GM23338 (cell line): ENCODE measurements around the gene KIF9. TPM values are rescaled to one million over a fixed set of nuclear protein-coding genes. Genes with fewer than 3 reads are reported as not detected.

ENCODE experiments used
- ATAC-seq: fragments of 200-7000 bp; cut with Tn5 transposase; 3 replicates; pipeline ENCODE4 v1.9.1; 2020
- DNase-seq: peaks from one replicate; pipeline ENCODE4 v3.0.0-alpha.2; 2015; ENCODE audit warnings: low spot score
- H2AFZ ChIP-seq: fragments of 200-600 bp; sonication (generic); 2 replicates; pipeline ENCODE4 v1.8.0; 2016; ENCODE audit warnings: antibody characterized with exemption, mild to moderate bottlenecking, moderate library complexity
- H3F3A ChIP-seq: fragments of 200-600 bp; sonication (generic); replicated peaks from 2 replicates; pipeline ENCODE4 v1.8.0; 2017; ENCODE audit warnings: antibody characterized with exemption, mixed run types, low read depth
- H3K27ac ChIP-seq: fragments of 200-600 bp; sonication (generic); 2 replicates; pipeline ENCODE4 v1.6.1; 2016; ENCODE audit warnings: low read depth
- H3K27me3 ChIP-seq: fragments of 200-600 bp; sonication (generic); 2 replicates; pipeline ENCODE4 v1.8.0; 2016; ENCODE audit warnings: mild to moderate bottlenecking, mixed run types, moderate library complexity; ENCODE audit not compliant: insufficient read depth
- H3K36me3 ChIP-seq: fragments of 200-600 bp; sonication (generic); 2 replicates; pipeline ENCODE4 v1.8.0; 2016; ENCODE audit warnings: mild to moderate bottlenecking; ENCODE audit not compliant: insufficient read depth
- H3K4me1 ChIP-seq: fragments of 200-600 bp; sonication (generic); 2 replicates; pipeline ENCODE4 v1.8.0; 2016; ENCODE audit warnings: mild to moderate bottlenecking, moderate library complexity; ENCODE audit not compliant: insufficient read depth
- H3K4me2 ChIP-seq: fragments of 200-600 bp; sonication (generic); 2 replicates; pipeline ENCODE4 v1.7.1; 2017; ENCODE audit warnings: mixed run types
- H3K4me3 ChIP-seq: fragments of 200-600 bp; sonication (generic); 2 replicates; pipeline ENCODE4 v1.6.1; 2016; ENCODE audit warnings: mixed run types
- H3K79me2 ChIP-seq: fragments of 200-600 bp; sonication (generic); replicated peaks from 2 replicates; pipeline ENCODE4 v1.8.0; 2017; ENCODE audit warnings: mild to moderate bottlenecking; ENCODE audit not compliant: insufficient read depth
- H3K9me2 ChIP-seq: fragments of 200-600 bp; sonication (generic); 2 replicates; pipeline ENCODE4 v1.8.0; 2017; ENCODE audit not compliant: insufficient read depth
- H4K20me1 ChIP-seq: fragments of 200-600 bp; sonication (generic); replicated peaks from 2 replicates; pipeline ENCODE4 v1.8.0; 2017; ENCODE audit warnings: mild to moderate bottlenecking; ENCODE audit not compliant: insufficient read depth
- H3K27ac Mint-ChIP-seq: 2 replicates; pipeline ENCODE4 v1.8.0; 2020; ENCODE audit warnings: inconsistent platforms, mild to moderate bottlenecking, moderate library complexity, mixed read lengths
- H3K27me3 Mint-ChIP-seq: 3 replicates; pipeline ENCODE4 v1.8.0; 2022; ENCODE audit warnings: low read depth, mild to moderate bottlenecking, moderate library complexity, mixed read lengths, inconsistent platforms; ENCODE audit not compliant: insufficient read depth, poor library complexity
- H3K36me3 Mint-ChIP-seq: 3 replicates; pipeline ENCODE4 v1.8.0; 2021; ENCODE audit warnings: low read depth, mild to moderate bottlenecking, inconsistent platforms, moderate library complexity, mixed read lengths
- H3K4me1 Mint-ChIP-seq: 3 replicates; pipeline ENCODE4 v1.8.0; 2020; ENCODE audit warnings: mild to moderate bottlenecking, inconsistent platforms, mixed read lengths
- H3K4me3 Mint-ChIP-seq: 3 replicates; pipeline ENCODE4 v1.8.0; 2021; ENCODE audit warnings: moderate library complexity, mild to moderate bottlenecking, inconsistent platforms, mixed read lengths
- H3K9me3 Mint-ChIP-seq: 3 replicates; pipeline ENCODE4 v1.8.0; 2020; ENCODE audit warnings: moderate library complexity, mild to moderate bottlenecking, inconsistent platforms, mixed read lengths
- CREB1 ChIP-seq: fragments of 250-450 bp; sonication (Bioruptor Pico); IDR thresholded peaks from 2 replicates; pipeline ENCODE4 v1.5.0; 2020; ENCODE audit warnings: low read depth, mild to moderate bottlenecking, moderate library complexity
- EZH2 ChIP-seq: fragments of 200-600 bp; sonication (generic); IDR thresholded peaks from one replicate; pipeline ENCODE4 v1.8.0; 2017; ENCODE audit warnings: antibody characterized with exemption, mild to moderate bottlenecking, low read depth; ENCODE audit not compliant: unreplicated experiment
- EZH2phosphoT487 ChIP-seq: fragments of 200-600 bp; sonication (generic); IDR thresholded peaks from one replicate; pipeline ENCODE4 v1.8.1; 2018; ENCODE audit warnings: antibody characterized with exemption; ENCODE audit not compliant: unreplicated experiment
- JUNB ChIP-seq: IDR thresholded peaks from one replicate; pipeline ENCODE4 v1.6.1; 2016; ENCODE audit warnings: antibody characterized with exemption; ENCODE audit not compliant: unreplicated experiment
- NANOG ChIP-seq: IDR thresholded peaks from 2 replicates; pipeline ENCODE4 v1.6.1; 2016; ENCODE audit warnings: antibody characterized with exemption, borderline replicate concordance
- POLR2AphosphoS5 ChIP-seq: IDR thresholded peaks from 2 replicates; pipeline ENCODE4 v1.6.1; 2016; ENCODE audit warnings: antibody characterized with exemption, low read depth
- STAT1 ChIP-seq: IDR thresholded peaks from one replicate; pipeline ENCODE4 v1.6.1; 2016; ENCODE audit warnings: antibody characterized with exemption; ENCODE audit not compliant: unreplicated experiment
- ZNF114 ChIP-seq: fragments of 250-450 bp; sonication (Bioruptor Pico); IDR thresholded peaks from 2 replicates; pipeline ENCODE4 v1.5.0; 2020; ENCODE audit warnings: mild to moderate bottlenecking, moderate library complexity
- ZNF331 ChIP-seq: fragments of 250-450 bp; sonication (Bioruptor Pico); IDR thresholded peaks from 2 replicates; pipeline ENCODE4 v1.5.0; 2020; ENCODE audit warnings: low read depth, mild to moderate bottlenecking, moderate library complexity
- polyA plus RNA-seq: library from polyadenylated mRNA; unstranded; fragments of >200 nt; fragmentation: Nextera tagmentation; extraction: Ambion mirVana; gene quantifications from 2 replicates; pipeline ENCODE4 v1.2.1, GENCODE V29; 2016
- total RNA-seq: library from RNA; depleted of rRNA; stranded (reverse); fragments of >200 nt; shearing (Covaris generic); gene quantifications from 2 replicates; pipeline ENCODE4 v1.2.3, GENCODE V29; 2014
- TF ChIP-seq, protein P1 (sequence below): fragments of 250-450 bp; sonication (Bioruptor Pico); IDR thresholded peaks from 2 replicates; pipeline ENCODE4 v1.5.0; 2020; ENCODE audit warnings: mild to moderate bottlenecking, moderate library complexity
- TF ChIP-seq, protein P2 (sequence below): IDR thresholded peaks from one replicate; pipeline ENCODE4 v1.6.1; 2018; ENCODE audit warnings: antibody characterized with exemption; ENCODE audit not compliant: unreplicated experiment
- TF ChIP-seq, protein P3 (sequence below), 2 experiments: fragments of 200-600 bp in 1 of 2; sonication (generic) in 1 of 2; conservative IDR thresholded peaks; 2 replicates each; pipeline versions ENCODE4 v1.5.1 to v1.6.1; 2016 to 2017; ENCODE audit warnings: antibody characterized with exemption in 2 of 2, low read depth in 2 of 2, mild to moderate bottlenecking in 2 of 2, moderate library complexity in 1 of 2
- TF ChIP-seq, protein P4 (sequence below): IDR thresholded peaks from 2 replicates; pipeline ENCODE4 v1.6.1; 2016; ENCODE audit warnings: antibody characterized with exemption

The KIF9 gene
- total and polyA plus RNA-seq, 2 experiments from 2014 or later: 12.6 to 14.0 TPM

DNA sequence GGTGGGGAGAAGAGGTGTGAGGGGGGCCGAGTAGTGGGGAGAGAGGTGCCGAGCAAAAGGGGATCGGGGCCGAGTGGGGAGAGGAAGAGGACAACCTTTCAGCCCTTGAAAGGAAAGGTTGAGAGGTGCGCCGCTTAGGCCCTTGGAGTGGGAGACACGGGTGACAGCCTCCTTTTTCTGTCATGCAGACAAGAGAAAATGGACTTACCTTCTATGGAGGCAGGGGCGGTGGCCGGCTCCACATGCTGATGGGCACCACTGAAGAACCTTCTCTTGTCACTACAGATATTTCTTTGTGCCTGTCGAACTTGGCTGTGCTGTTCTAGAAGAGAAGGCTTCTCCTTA lies 566 bp upstream of the KIF9 start:
- H3K36me3 Mint-ChIP-seq: peaks cover 8% of the 10 kb centered on the region
- peak; percentile 3; the same call in 2 of the 3 replicates for ATAC-seq
- H3K79me2 ChIP-seq: peaks cover 57% of the 10 kb centered on the region

More for the DNA sequence above, 566 bp upstream of the KIF9 start:
- peaks cover 8% of the 10 kb centered on the region; the same call in 2 of the 3 replicates for H3K4me1 Mint-ChIP-seq
- no peak for DNase-seq
- peak overlapping the region; percentile 98 for H3K4me3 ChIP-seq
- H2AFZ ChIP-seq: peak overlapping the region; percentile 99
- H3K4me2 ChIP-seq: peak overlapping the region; percentile 100
- peak overlapping the region; percentile 93 for H3K27ac ChIP-seq
- no peaks in the 10 kb centered on the region; the same call in 1 of the 2 replicates for H3K36me3 ChIP-seq
- no peaks in the 10 kb centered on the region for H3K9me2 ChIP-seq
- peaks cover 13% of the 10 kb centered on the region for H3K27me3 Mint-ChIP-seq
- no peaks in the 10 kb centered on the region for H3K27me3 ChIP-seq
- H3K4me1 ChIP-seq: peaks cover 5% of the 10 kb centered on the region; the same call in 1 of the 2 replicates
- H3K27ac Mint-ChIP-seq: peak overlapping the region; percentile 99
- TF ChIP-seq, protein P1, sequence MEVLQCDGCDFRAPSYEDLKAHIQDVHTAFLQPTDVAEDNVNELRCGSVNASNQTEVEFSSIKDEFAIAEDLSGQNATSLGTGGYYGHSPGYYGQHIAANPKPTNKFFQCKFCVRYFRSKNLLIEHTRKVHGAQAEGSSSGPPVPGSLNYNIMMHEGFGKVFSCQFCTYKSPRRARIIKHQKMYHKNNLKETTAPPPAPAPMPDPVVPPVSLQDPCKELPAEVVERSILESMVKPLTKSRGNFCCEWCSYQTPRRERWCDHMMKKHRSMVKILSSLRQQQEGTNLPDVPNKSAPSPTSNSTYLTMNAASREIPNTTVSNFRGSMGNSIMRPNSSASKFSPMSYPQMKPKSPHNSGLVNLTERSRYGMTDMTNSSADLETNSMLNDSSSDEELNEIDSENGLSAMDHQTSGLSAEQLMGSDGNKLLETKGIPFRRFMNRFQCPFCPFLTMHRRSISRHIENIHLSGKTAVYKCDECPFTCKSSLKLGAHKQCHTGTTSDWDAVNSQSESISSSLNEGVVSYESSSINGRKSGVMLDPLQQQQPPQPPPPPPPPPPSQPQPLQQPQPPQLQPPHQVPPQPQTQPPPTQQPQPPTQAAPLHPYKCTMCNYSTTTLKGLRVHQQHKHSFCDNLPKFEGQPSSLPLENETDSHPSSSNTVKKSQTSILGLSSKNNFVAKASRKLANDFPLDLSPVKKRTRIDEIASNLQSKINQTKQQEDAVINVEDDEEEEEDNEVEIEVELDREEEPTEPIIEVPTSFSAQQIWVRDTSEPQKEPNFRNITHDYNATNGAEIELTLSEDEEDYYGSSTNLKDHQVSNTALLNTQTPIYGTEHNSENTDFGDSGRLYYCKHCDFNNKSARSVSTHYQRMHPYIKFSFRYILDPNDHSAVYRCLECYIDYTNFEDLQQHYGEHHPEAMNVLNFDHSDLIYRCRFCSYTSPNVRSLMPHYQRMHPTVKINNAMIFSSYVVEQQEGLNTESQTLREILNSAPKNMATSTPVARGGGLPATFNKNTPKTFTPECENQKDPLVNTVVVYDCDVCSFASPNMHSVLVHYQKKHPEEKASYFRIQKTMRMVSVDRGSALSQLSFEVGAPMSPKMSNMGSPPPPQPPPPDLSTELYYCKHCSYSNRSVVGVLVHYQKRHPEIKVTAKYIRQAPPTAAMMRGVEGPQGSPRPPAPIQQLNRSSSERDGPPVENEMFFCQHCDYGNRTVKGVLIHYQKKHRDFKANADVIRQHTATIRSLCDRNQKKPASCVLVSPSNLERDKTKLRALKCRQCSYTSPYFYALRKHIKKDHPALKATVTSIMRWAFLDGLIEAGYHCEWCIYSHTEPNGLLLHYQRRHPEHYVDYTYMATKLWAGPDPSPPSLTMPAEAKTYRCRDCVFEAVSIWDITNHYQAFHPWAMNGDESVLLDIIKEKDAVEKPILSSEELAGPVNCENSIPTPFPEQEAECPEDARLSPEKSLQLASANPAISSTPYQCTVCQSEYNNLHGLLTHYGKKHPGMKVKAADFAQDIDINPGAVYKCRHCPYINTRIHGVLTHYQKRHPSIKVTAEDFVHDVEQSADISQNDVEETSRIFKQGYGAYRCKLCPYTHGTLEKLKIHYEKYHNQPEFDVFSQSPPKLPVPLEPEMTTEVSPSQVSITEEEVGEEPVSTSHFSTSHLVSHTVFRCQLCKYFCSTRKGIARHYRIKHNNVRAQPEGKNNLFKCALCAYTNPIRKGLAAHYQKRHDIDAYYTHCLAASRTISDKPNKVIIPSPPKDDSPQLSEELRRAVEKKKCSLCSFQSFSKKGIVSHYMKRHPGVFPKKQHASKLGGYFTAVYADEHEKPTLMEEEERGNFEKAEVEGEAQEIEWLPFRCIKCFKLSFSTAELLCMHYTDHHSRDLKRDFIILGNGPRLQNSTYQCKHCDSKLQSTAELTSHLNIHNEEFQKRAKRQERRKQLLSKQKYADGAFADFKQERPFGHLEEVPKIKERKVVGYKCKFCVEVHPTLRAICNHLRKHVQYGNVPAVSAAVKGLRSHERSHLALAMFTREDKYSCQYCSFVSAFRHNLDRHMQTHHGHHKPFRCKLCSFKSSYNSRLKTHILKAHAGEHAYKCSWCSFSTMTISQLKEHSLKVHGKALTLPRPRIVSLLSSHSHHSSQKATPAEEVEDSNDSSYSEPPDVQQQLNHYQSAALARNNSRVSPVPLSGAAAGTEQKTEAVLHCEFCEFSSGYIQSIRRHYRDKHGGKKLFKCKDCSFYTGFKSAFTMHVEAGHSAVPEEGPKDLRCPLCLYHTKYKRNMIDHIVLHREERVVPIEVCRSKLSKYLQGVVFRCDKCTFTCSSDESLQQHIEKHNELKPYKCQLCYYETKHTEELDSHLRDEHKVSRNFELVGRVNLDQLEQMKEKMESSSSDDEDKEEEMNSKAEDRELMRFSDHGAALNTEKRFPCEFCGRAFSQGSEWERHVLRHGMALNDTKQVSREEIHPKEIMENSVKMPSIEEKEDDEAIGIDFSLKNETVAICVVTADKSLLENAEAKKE (CRISPR knock-in tag): no peak
- TF ChIP-seq, protein P2, sequence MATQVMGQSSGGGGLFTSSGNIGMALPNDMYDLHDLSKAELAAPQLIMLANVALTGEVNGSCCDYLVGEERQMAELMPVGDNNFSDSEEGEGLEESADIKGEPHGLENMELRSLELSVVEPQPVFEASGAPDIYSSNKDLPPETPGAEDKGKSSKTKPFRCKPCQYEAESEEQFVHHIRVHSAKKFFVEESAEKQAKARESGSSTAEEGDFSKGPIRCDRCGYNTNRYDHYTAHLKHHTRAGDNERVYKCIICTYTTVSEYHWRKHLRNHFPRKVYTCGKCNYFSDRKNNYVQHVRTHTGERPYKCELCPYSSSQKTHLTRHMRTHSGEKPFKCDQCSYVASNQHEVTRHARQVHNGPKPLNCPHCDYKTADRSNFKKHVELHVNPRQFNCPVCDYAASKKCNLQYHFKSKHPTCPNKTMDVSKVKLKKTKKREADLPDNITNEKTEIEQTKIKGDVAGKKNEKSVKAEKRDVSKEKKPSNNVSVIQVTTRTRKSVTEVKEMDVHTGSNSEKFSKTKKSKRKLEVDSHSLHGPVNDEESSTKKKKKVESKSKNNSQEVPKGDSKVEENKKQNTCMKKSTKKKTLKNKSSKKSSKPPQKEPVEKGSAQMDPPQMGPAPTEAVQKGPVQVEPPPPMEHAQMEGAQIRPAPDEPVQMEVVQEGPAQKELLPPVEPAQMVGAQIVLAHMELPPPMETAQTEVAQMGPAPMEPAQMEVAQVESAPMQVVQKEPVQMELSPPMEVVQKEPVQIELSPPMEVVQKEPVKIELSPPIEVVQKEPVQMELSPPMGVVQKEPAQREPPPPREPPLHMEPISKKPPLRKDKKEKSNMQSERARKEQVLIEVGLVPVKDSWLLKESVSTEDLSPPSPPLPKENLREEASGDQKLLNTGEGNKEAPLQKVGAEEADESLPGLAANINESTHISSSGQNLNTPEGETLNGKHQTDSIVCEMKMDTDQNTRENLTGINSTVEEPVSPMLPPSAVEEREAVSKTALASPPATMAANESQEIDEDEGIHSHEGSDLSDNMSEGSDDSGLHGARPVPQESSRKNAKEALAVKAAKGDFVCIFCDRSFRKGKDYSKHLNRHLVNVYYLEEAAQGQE: no peak
- TF ChIP-seq NANOG (no peak), CREB1 (CRISPR knock-in tag) (no peak), ZNF331 (CRISPR knock-in tag) (no peak), STAT1 (no peak), ZNF114 (CRISPR knock-in tag) (no peak), EZH2phosphoT487 (no peak), POLR2AphosphoS5 (no peak), EZH2 (no peak), JUNB (no peak)
- TF ChIP-seq, protein P3, sequence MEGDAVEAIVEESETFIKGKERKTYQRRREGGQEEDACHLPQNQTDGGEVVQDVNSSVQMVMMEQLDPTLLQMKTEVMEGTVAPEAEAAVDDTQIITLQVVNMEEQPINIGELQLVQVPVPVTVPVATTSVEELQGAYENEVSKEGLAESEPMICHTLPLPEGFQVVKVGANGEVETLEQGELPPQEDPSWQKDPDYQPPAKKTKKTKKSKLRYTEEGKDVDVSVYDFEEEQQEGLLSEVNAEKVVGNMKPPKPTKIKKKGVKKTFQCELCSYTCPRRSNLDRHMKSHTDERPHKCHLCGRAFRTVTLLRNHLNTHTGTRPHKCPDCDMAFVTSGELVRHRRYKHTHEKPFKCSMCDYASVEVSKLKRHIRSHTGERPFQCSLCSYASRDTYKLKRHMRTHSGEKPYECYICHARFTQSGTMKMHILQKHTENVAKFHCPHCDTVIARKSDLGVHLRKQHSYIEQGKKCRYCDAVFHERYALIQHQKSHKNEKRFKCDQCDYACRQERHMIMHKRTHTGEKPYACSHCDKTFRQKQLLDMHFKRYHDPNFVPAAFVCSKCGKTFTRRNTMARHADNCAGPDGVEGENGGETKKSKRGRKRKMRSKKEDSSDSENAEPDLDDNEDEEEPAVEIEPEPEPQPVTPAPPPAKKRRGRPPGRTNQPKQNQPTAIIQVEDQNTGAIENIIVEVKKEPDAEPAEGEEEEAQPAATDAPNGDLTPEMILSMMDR (conservative IDR thresholded peaks at IDR 0.05; ENCODE audit: low read depth in 2 of 2): no peak
- TF ChIP-seq, protein P4, sequence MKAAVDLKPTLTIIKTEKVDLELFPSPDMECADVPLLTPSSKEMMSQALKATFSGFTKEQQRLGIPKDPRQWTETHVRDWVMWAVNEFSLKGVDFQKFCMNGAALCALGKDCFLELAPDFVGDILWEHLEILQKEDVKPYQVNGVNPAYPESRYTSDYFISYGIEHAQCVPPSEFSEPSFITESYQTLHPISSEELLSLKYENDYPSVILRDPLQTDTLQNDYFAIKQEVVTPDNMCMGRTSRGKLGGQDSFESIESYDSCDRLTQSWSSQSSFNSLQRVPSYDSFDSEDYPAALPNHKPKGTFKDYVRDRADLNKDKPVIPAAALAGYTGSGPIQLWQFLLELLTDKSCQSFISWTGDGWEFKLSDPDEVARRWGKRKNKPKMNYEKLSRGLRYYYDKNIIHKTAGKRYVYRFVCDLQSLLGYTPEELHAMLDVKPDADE: no peak
- peak overlapping the region; percentile 99 for H3K4me3 Mint-ChIP-seq
- 0 out of 2 replicates have a peak, but pooled peaks cover 10% of the 10 kb centered on the region for H3F3A ChIP-seq
- H4K20me1 ChIP-seq: peaks cover 20% of the 10 kb centered on the region; the same call in 1 of the 2 replicates
- no peaks in the 10 kb centered on the region; the same call in 2 of the 3 replicates for H3K9me3 Mint-ChIP-seq
